Colonic mucosa (tissue), 4 donors: ENCODE measurements around the gene PRKAG2. TPM values are rescaled to one million over a fixed set of nuclear protein-coding genes. Genes with fewer than 3 reads are reported as not detected.

Experiments
- DNase-seq: peaks from one replicate; pipeline ENCODE4 v3.0.0-alpha.2; 2020
- H3K27ac ChIP-seq: fragments of 200-600 bp; one replicate; pipeline ENCODE4 v1.8.0; 2021
- H3K27me3 ChIP-seq: fragments of 200-600 bp; one replicate; pipeline ENCODE4 v1.8.0; 2021
- H3K36me3 ChIP-seq: fragments of 200-600 bp; one replicate; pipeline ENCODE4 v1.8.0; 2021
- H3K4me1 ChIP-seq: fragments of 200-600 bp; one replicate; pipeline ENCODE4 v1.8.0; 2021; ENCODE audit warnings: mild to moderate bottlenecking
- H3K4me3 ChIP-seq: fragments of 200-600 bp; one replicate; pipeline ENCODE4 v1.8.0; 2021
- H3K9ac ChIP-seq, 2 donors: one replicate each; pipeline ENCODE4 v1.7.0; 2013; ENCODE audit warnings: control low read depth in 2 of 2, low read depth in 2 of 2, low read length in 2 of 2
- H3K9me3 ChIP-seq: fragments of 200-600 bp; one replicate; pipeline ENCODE4 v1.8.0; 2021
- intact Hi-C: fragments of 100-400 bp; cut with DNase I; formaldehyde crosslinking; loops from one replicate; pipeline ENCODE4 v1.14.1; 2022
- total RNA-seq, 2 donors: library from RNA; stranded (reverse); fragmentation: NEBNext Ultra II Directional in 1 of 2; extraction: Animal tissue kit (Norgen Biotek cat#: 25700) in 1 of 2; gene quantifications; one replicate each; pipeline ENCODE4 v1.2.1, GENCODE V29; 2021
- TF ChIP-seq, protein P1 (sequence below): fragments of 200-600 bp; IDR thresholded peaks from one replicate; pipeline ENCODE4 v1.8.0; 2022; ENCODE audit warnings: antibody characterized with exemption, mild to moderate bottlenecking
- donor health status: healthy.
- donor health status: DM: no; HTN: no; CAD: no.
- donor health status: DM: no; HTN: no; CAD: no.

The PRKAG2 gene
- total RNA-seq, 2 donors from 2014 or later, result 36.3 to 42.0 TPM

DNA sequence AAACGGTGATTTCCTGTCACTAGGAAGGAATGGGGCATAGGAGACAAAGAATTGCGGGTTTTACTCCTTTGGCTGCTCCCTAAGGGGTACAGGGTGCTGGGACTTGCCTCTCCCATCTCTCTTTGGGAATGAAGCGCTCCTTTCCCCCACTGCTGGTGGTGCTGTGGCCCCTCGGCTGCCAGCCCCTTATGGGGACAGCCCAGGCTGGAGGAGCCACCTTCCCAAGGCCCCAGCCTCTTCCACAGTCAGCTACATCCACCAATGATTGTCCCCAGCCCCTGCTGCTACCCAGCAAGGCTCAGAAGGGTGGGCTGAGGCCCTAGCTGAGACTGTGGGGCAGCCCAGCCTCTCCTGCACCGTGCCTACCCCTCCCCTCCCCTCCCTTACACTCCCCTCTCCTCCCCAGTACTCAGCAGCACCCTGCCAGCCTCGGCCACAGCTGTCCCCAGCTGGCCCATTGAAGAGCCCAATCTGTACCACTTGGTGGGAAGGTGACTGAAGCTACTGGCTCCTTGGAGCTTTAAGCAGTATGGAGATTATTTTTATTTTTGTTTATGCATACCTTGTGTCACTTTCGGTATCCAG lies 19.0 kb downstream of the PRKAG2 start:
- H3K9me3 ChIP-seq, result no peaks in the 10 kb centered on the region
- H3K4me3 ChIP-seq, result no peak overlapping the region
- H3K27me3 ChIP-seq, result no peaks in the 10 kb centered on the region
- H3K4me1 ChIP-seq, result no peaks in the 10 kb centered on the region
- no peak overlapping the region for H3K9ac ChIP-seq
- no peak for DNase-seq
- no peaks in the 10 kb centered on the region for H3K36me3 ChIP-seq
- TF ChIP-seq, protein P1, sequence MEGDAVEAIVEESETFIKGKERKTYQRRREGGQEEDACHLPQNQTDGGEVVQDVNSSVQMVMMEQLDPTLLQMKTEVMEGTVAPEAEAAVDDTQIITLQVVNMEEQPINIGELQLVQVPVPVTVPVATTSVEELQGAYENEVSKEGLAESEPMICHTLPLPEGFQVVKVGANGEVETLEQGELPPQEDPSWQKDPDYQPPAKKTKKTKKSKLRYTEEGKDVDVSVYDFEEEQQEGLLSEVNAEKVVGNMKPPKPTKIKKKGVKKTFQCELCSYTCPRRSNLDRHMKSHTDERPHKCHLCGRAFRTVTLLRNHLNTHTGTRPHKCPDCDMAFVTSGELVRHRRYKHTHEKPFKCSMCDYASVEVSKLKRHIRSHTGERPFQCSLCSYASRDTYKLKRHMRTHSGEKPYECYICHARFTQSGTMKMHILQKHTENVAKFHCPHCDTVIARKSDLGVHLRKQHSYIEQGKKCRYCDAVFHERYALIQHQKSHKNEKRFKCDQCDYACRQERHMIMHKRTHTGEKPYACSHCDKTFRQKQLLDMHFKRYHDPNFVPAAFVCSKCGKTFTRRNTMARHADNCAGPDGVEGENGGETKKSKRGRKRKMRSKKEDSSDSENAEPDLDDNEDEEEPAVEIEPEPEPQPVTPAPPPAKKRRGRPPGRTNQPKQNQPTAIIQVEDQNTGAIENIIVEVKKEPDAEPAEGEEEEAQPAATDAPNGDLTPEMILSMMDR, result no peak
- H3K27ac ChIP-seq, result no peak overlapping the region
- intact Hi-C loops, result no loop called here

DNA sequence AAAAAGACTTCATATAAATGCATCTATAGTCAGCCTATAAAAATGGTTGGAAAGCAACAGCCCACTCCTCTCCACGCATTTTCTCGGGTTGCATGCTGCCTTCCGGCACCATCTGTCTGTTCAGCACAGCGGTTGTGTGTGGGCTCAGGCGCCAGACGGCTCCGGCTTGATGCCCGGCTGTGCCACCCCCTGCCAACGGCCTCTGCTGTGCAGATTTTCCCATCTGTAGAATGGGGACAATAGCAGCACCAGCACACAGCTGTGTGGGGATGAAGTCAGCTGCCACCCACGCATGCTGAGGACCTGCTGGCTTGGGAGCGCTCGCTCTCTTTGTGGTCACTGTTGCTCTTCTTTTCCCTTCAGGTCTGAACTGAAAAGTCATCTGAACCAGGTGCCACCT lies 19.5 kb downstream of the PRKAG2 start:
- no peaks in the 10 kb centered on the region for H3K4me1 ChIP-seq
- no peak overlapping the region for H3K9ac ChIP-seq
- H3K4me3 ChIP-seq, result no peak overlapping the region
- DNase-seq, result no peak
- H3K27me3 ChIP-seq, result no peaks in the 10 kb centered on the region
- TF ChIP-seq, protein P1, result no peak
- H3K36me3 ChIP-seq, result no peaks in the 10 kb centered on the region
- no peak overlapping the region for H3K27ac ChIP-seq
- intact Hi-C loops, result no loop called here
- no peaks in the 10 kb centered on the region for H3K9me3 ChIP-seq

DNA sequence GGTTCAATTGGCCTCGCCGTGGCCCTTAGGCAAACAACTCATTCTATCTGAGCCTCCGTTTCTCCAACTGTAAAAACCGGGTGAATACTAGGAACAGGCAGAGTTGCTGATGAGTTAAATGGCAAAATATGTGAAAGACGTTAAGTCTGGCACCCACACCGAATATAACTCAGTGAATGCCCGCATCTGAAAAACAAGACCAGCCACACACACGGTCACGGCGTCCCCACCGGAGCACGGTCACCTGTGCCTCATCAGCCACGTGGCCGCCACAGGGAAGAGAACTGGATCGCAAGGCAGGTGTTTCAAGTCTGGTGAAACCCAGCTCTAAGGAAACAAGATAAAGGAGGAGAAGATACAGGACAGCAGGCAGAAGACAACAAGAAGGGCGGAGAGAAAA lies 20.4 kb downstream of the PRKAG2 start:
- Histone ChIP-seq H3K9ac (no peak overlapping the region), H3K36me3 (no peaks in the 10 kb centered on the region), H3K4me1 (no peaks in the 10 kb centered on the region), H3K27me3 (no peaks in the 10 kb centered on the region), H3K4me3 (no peak overlapping the region), H3K9me3 (no peaks in the 10 kb centered on the region), H3K27ac (no peak overlapping the region)
- TF ChIP-seq, protein P1, result no peak
- intact Hi-C loops, result no loop called here
- DNase-seq, result no peak

DNA sequence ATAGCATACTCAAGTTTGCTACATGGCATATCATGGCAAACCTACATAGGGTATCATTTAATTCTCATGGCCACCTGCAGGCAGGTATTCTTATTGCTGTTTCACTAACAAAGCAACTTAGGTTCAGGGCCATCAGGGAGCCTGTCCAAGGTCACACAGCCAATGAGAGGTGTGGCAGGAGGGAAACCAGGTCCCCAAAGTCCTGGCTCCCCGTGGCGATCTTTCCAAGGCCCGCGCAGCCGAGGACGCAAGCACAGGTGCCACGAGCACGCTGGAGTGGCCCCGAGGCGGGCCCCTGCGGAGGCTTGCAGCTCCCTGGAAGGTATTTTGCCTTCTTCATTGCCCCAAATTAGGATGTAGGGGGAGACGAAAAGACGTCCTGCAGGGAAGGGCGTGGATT lies 20.8 kb downstream of the PRKAG2 start:
- no peak overlapping the region for H3K4me3 ChIP-seq
- TF ChIP-seq, protein P1, result no peak
- DNase-seq, result no peak
- H3K27ac ChIP-seq, result no peak overlapping the region
- intact Hi-C loops, result no loop called here
- H3K4me1 ChIP-seq, result no peaks in the 10 kb centered on the region
- no peaks in the 10 kb centered on the region for H3K27me3 ChIP-seq
- no peaks in the 10 kb centered on the region for H3K9me3 ChIP-seq
- no peaks in the 10 kb centered on the region for H3K36me3 ChIP-seq
- no peak overlapping the region for H3K9ac ChIP-seq

DNA sequence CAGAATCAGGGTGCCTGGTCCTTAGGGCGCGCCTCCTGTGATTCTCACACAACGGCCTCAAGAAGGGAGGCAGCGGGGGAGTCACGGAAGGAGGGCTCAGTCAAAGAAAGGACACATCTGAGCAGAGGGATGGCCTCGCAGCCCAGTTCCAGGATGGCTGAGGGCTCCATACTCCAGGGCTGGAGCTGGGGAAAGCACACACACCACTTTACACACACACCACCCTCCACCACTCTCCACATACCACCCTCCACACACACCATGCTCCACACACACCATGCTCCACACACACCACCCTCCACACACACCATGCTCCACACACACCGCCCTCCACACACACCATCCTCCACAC lies 22.2 kb downstream of the PRKAG2 start:
- no peaks in the 10 kb centered on the region for H3K27me3 ChIP-seq
- no peak overlapping the region for H3K27ac ChIP-seq
- intact Hi-C loops, result no loop called here
- no peak for DNase-seq
- no peak overlapping the region for H3K4me3 ChIP-seq
- no peak overlapping the region for H3K9ac ChIP-seq
- TF ChIP-seq, protein P1, result no peak
- no peaks in the 10 kb centered on the region for H3K36me3 ChIP-seq
- H3K9me3 ChIP-seq, result no peaks in the 10 kb centered on the region
- no peaks in the 10 kb centered on the region for H3K4me1 ChIP-seq
